Measurements from ENCODE around the gene CDX1. TPM values are rescaled to one million over a fixed set of nuclear protein-coding genes. Genes with fewer than 3 reads are reported as not detected.

CDX1 gene
- polyA plus RNA-seq, 3 donors, result 0.12 to 0.34 TPM; not detected in 1

GRCh38 chr5:150142959-150143349, 23.6 kb upstream of the CDX1 start:
- 31 to 79% (median 34%) methylated on average over 4 of the region's 4 CpGs for WGBS, 3 donors

GRCh38 chr5:150143350-150144245, 23.0 kb upstream of the CDX1 start:
- 51 to 81% (median 61%) methylated on average over 20 of the region's 20 CpGs for WGBS, 3 donors
- H3K27ac ChIP-seq (ENCODE audit: low read depth, low read length), result peak overlapping the region; percentile 60

More at GRCh38 chr5:150142959-150143349, 23.6 kb upstream of the CDX1 start:
- H3K27ac ChIP-seq (ENCODE audit: low read depth, low read length), result peak overlapping the region; percentile 34

GRCh38 chr5:150144246-150144801, 22.3 kb upstream of the CDX1 start:
- no peak overlapping the region for H3K27ac ChIP-seq (ENCODE audit: low read depth, low read length)

GRCh38 chr5:150144879-150145278, 21.7 kb upstream of the CDX1 start:
- 29 to 58% (median 35%) methylated on average over 4 of the region's 4 CpGs for WGBS, 3 donors
- H3K27ac ChIP-seq (ENCODE audit: low read depth, low read length), result no peak overlapping the region

More at GRCh38 chr5:150144246-150144801, 22.3 kb upstream of the CDX1 start:
- WGBS, 3 donors, result 45 to 53% (median 47%) methylated on average over 14 of the region's 14 CpGs

GRCh38 chr5:150146235-150146634, 20.3 kb upstream of the CDX1 start:
- WGBS, 3 donors, result 87 to 93% (median 89%) methylated on average over 5 of the region's 5 CpGs
- H3K27ac ChIP-seq (ENCODE audit: low read depth, low read length), result no peak overlapping the region

- H3K27ac ChIP-seq (ENCODE audit: low read depth, low read length), result no peak overlapping the region
- WGBS, 3 donors, result 78 to 90% (median 80%) methylated on average over 14 of the region's 14 CpGs
These were observed 19.5 kb upstream of the CDX1 start for GRCh38 chr5:150146862-150147601.

- no peak overlapping the region for H3K27ac ChIP-seq (ENCODE audit: low read depth, low read length)
- 66 to 83% (median 71%) methylated on average over 7 of the region's 7 CpGs for WGBS, 3 donors
These were observed 18.9 kb upstream of the CDX1 start for GRCh38 chr5:150147670-150148069.

GRCh38 chr5:150148117-150148927, 18.3 kb upstream of the CDX1 start:
- whole genome bisulfite sequencing, 3 donors, result 72 to 89% (median 78%) methylated on average over 11 of the region's 11 CpGs
- no peak overlapping the region for H3K27ac ChIP-seq (ENCODE audit: low read depth, low read length)

- H3K27ac ChIP-seq (ENCODE audit: low read depth, low read length), result no peak overlapping the region
These were observed 17.0 kb upstream of the CDX1 start for GRCh38 chr5:150149618-150150017.

- no peak overlapping the region for H3K27ac ChIP-seq (ENCODE audit: low read depth, low read length)
- WGBS, 3 donors, result 58 to 71% (median 65%) methylated on average over 12 of the region's 12 CpGs
These were observed 13.7 kb upstream of the CDX1 start for GRCh38 chr5:150152636-150153462.

- no peak overlapping the region for H3K27ac ChIP-seq (ENCODE audit: low read depth, low read length)
- WGBS, 3 donors, result 48 to 78% (median 67%) methylated on average over 2 of the region's 2 CpGs
These were observed 13.1 kb upstream of the CDX1 start for GRCh38 chr5:150153483-150153882.

- 45 to 76% (median 52%) methylated on average over 9 of the region's 9 CpGs for WGBS, 3 donors
- no peak overlapping the region for H3K27ac ChIP-seq (ENCODE audit: low read depth, low read length)
These were observed 12.5 kb upstream of the CDX1 start for GRCh38 chr5:150153957-150154617.

- WGBS, 3 donors, result 49 to 78% (median 57%) methylated on average over 7 of the region's 7 CpGs
- H3K27ac ChIP-seq (ENCODE audit: low read depth, low read length), result no peak overlapping the region
These were observed 11.9 kb upstream of the CDX1 start for GRCh38 chr5:150154618-150155128.

- WGBS, 3 donors, result 7 to 16% (median 8%) methylated on average over 16 to 17 of the region's 17 CpGs
- no peak within 1 kb of the TSS for H3K27ac ChIP-seq (ENCODE audit: low read depth, low read length)
These were observed 11.1 kb upstream of the CDX1 start, which contains the start of gene PDGFRB for GRCh38 chr5:150155258-150156026. Gene PDGFRB, minus strand, starts transcription at chr5:150155845. Its CDS starts 18,798 bp downstream, at chr5:150137047.

- 2 to 20% (median 8%) methylated on average over 8 to 9 of the region's 9 CpGs for WGBS, 3 donors
- H3K27ac ChIP-seq (ENCODE audit: low read depth, low read length), result no peak overlapping the region
These were observed 10.6 kb upstream of the CDX1 start for GRCh38 chr5:150156027-150156368.

- H3K27ac ChIP-seq (ENCODE audit: low read depth, low read length), result no peak overlapping the region
- 65 to 78% (median 72%) methylated on average over 4 of the region's 4 CpGs for WGBS, 3 donors
These were observed 10.0 kb upstream of the CDX1 start for GRCh38 chr5:150156540-150156939.
